Mesothelial cell of epicardium (in vitro differentiated cells): ENCODE measurements around the gene CEP126. TPM values are rescaled to one million over a fixed set of nuclear protein-coding genes. Genes with fewer than 3 reads are reported as not detected.

Source experiments
- DNase-seq, 2 experiments: peaks; one replicate each; pipeline ENCODE4 v3.0.0; 2021; ENCODE audit warnings: low spot score in 2 of 2; ENCODE audit not compliant: unreplicated experiment in 2 of 2
- H3K27ac Mint-ChIP-seq: 2 replicates; pipeline ENCODE4 v1.8.0; 2021; ENCODE audit warnings: mixed read lengths
- H3K27me3 Mint-ChIP-seq: 2 replicates; pipeline ENCODE4 v1.8.0; 2021; ENCODE audit warnings: low read depth, mixed read lengths
- H3K36me3 Mint-ChIP-seq: 2 replicates; pipeline ENCODE4 v1.8.0; 2021; ENCODE audit warnings: mixed read lengths
- H3K4me1 Mint-ChIP-seq: 2 replicates; pipeline ENCODE4 v1.8.0; 2021; ENCODE audit warnings: mixed read lengths
- H3K4me3 Mint-ChIP-seq: 2 replicates; pipeline ENCODE4 v1.8.0; 2021; ENCODE audit warnings: mild to moderate bottlenecking, moderate library complexity, mixed read lengths
- H3K9me3 Mint-ChIP-seq: 2 replicates; pipeline ENCODE4 v1.8.0; 2021; ENCODE audit warnings: mixed read lengths
- CTCF ChIP-seq: fragments of 200-600 bp; sonication (generic); IDR thresholded peaks from one replicate; pipeline ENCODE4 v1.5.0; 2021; ENCODE audit warnings: antibody characterized with exemption; ENCODE audit not compliant: unreplicated experiment
- total RNA-seq: library from RNA; stranded (reverse); gene quantifications from 3 replicates; pipeline ENCODE4 v1.2.1, GENCODE V29; 2021

The CEP126 gene
- total RNA-seq, 1 donor from 2014 or later = 3.6 TPM

- Mint-ChIP-seq H3K4me1 (no peaks in the 10 kb centered on the region), H3K9me3 (peaks cover 13% of the 10 kb centered on the region), H3K27ac (no peak overlapping the region), H3K36me3 (no peaks in the 10 kb centered on the region), H3K27me3 (peaks cover 9% of the 10 kb centered on the region), H3K4me3 (no peak overlapping the region)
- no peak for DNase-seq
- TF ChIP-seq CTCF = no peak
Observed at GRCh38 chr11:101880222-101880621, 34.6 kb upstream of the CEP126 start.

GRCh38 chr11:101881586-101881985 lies 33.2 kb upstream of the CEP126 start:
- no peak for DNase-seq
- no peak for TF ChIP-seq CTCF
- Mint-ChIP-seq H3K27me3 (peaks cover 9% of the 10 kb centered on the region), H3K4me1 (no peaks in the 10 kb centered on the region), H3K36me3 (no peaks in the 10 kb centered on the region), H3K9me3 (peaks cover 7% of the 10 kb centered on the region), H3K27ac (no peak overlapping the region), H3K4me3 (no peak overlapping the region)

- Mint-ChIP-seq H3K9me3 (peaks cover 4% of the 10 kb centered on the region), H3K36me3 (no peaks in the 10 kb centered on the region), H3K27ac (no peak overlapping the region), H3K4me1 (no peaks in the 10 kb centered on the region), H3K27me3 (peaks cover 4% of the 10 kb centered on the region), H3K4me3 (no peak overlapping the region)
- no peak for TF ChIP-seq CTCF
- DNase-seq = no peak
Observed at GRCh38 chr11:101885631-101886030, 29.2 kb upstream of the CEP126 start.

DNA sequence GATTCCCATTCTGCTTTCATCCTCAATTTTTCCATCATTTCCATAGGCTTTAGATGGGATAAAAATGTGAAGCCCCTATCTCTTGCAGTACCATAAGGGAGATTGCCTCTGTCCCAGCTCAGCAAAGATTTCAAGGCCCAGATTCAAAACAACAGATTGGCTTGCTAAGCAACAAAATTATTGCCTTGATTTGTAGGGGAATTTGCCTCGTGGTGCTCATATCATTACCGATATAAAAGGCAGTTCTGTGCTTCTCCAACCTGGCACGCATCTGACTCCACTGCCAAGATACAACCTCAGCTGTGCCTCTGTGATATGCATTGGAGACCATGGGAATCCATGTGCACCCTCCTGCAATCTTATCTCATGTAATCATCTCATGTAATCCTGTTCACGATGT lies 25.0 kb upstream of the CEP126 start:
- no peak overlapping the region for H3K27ac Mint-ChIP-seq
- peaks cover 4% of the 10 kb centered on the region for H3K9me3 Mint-ChIP-seq
- DNase-seq = no peak
- TF ChIP-seq CTCF = no peak
- H3K36me3 Mint-ChIP-seq = no peaks in the 10 kb centered on the region
- H3K4me1 Mint-ChIP-seq = no peaks in the 10 kb centered on the region
- no peak overlapping the region for H3K4me3 Mint-ChIP-seq
- no peaks in the 10 kb centered on the region for H3K27me3 Mint-ChIP-seq

DNA sequence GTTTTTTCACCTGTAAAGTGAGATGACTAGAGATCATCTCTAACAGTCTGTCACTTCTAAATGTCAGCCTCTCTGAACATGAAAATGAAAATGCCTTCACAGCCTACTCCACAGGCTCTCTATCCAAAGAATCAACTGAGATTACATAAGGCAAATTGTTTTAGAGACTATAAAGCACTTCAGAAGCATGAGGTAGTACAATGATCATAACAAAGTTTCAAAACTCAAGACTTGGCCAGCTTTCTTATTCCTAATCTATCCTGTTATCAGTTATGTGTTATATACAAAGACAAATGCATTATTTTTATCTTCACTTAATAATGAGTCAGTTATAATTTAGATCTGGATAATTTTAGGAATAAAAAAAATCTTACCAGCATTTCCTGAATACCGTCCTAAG lies 20.3 kb upstream of the CEP126 start:
- no peak for DNase-seq
- TF ChIP-seq CTCF = no peak
- no peaks in the 10 kb centered on the region for H3K4me1 Mint-ChIP-seq
- H3K27me3 Mint-ChIP-seq = peaks cover 8% of the 10 kb centered on the region
- peaks cover 4% of the 10 kb centered on the region for H3K9me3 Mint-ChIP-seq
- H3K36me3 Mint-ChIP-seq = no peaks in the 10 kb centered on the region
- no peak overlapping the region for H3K4me3 Mint-ChIP-seq
- H3K27ac Mint-ChIP-seq = no peak overlapping the region

- DNase-seq = no peak
- no peaks in the 10 kb centered on the region for H3K36me3 Mint-ChIP-seq
- no peak for TF ChIP-seq CTCF
- no peaks in the 10 kb centered on the region for H3K9me3 Mint-ChIP-seq
- peaks cover 5% of the 10 kb centered on the region for H3K27me3 Mint-ChIP-seq
- H3K4me1 Mint-ChIP-seq = no peaks in the 10 kb centered on the region
- no peak overlapping the region for H3K4me3 Mint-ChIP-seq
- H3K27ac Mint-ChIP-seq = no peak overlapping the region
Observed at GRCh38 chr11:101907815-101908214, 7.0 kb upstream of the CEP126 start.
